OCI-LY3 (cell line): Measurements from ENCODE around the gene CLTCL1.
"Not testable (repeated sequence)": the region's sequence is repeated elsewhere in the genome, so short reads cannot be mapped to it uniquely, and the experiment has no call there.

Experiments
- H2AFZ ChIP-seq: fragments of 200-600, 300-600 bp; shearing (Covaris generic); 2 replicates; pipeline ENCODE4 v1.6.0; 2014; ENCODE audit warnings: antibody characterized with exemption, low read depth, low read length
- H3K27ac ChIP-seq: fragments of 200-600, 300-600 bp; sonication (generic); 2 replicates; pipeline ENCODE4 v1.5.1; 2014; ENCODE audit warnings: mild to moderate bottlenecking, low read length, moderate library complexity, mixed read lengths
- H3K27me3 ChIP-seq: fragments of 200-600, 300-600 bp; sonication (generic); 2 replicates; pipeline ENCODE4 v1.6.1; 2014; ENCODE audit warnings: low read depth, low read length, mixed read lengths
- H3K36me3 ChIP-seq: fragments of 200-600, 300-600 bp; sonication (generic); replicated peaks from 2 replicates; pipeline ENCODE3; 2014; ENCODE audit warnings: low read depth, low read length, mixed read lengths
- H3K4me1 ChIP-seq: fragments of 300-600, 200-600 bp; sonication (generic); 2 replicates; pipeline ENCODE4 v1.6.1; 2014; ENCODE audit warnings: low read length, mixed read lengths
- H3K4me2 ChIP-seq: fragments of 200-600, 300-600 bp; sonication (generic); 2 replicates; pipeline ENCODE4 v1.6.1; 2014; ENCODE audit warnings: low read length, mixed read lengths
- H3K4me3 ChIP-seq: fragments of 300-600, 200-600 bp; sonication (generic); 2 replicates; pipeline ENCODE4 v1.5.1; 2014; ENCODE audit warnings: antibody characterized with exemption, mild to moderate bottlenecking, low read length, moderate library complexity
- H3K79me2 ChIP-seq: fragments of 300-600, 200-600 bp; shearing (Covaris generic); 2 replicates; pipeline ENCODE4 v1.6.1; 2014; ENCODE audit warnings: mild to moderate bottlenecking, low read length, mixed read lengths
- H3K9ac ChIP-seq: fragments of 300-600, 200-600 bp; shearing (Covaris generic); 2 replicates; pipeline ENCODE4 v1.6.0; 2014; ENCODE audit warnings: mild to moderate bottlenecking, low read length, moderate library complexity
- H3K9me3 ChIP-seq: fragments of 200-600, 300-600 bp; shearing (Covaris generic); 2 replicates; pipeline ENCODE4 v1.6.1; 2014; ENCODE audit warnings: low read length, mixed read lengths; ENCODE audit not compliant: insufficient read depth
- H4K20me1 ChIP-seq: fragments of 200-600, 300-600 bp; sonication (generic); 2 replicates; pipeline ENCODE4 v1.6.1; 2016; ENCODE audit warnings: low read length, mixed read lengths; ENCODE audit not compliant: insufficient read depth
- CTCF ChIP-seq: fragments of 200-600, 300-600 bp; sonication (generic); IDR thresholded peaks from 2 replicates; pipeline ENCODE4 v1.5.1; 2014; ENCODE audit warnings: antibody characterized with exemption, low read length, low read depth
- EZH2phosphoT487 ChIP-seq: fragments of 200-600 bp; shearing (Covaris generic); IDR thresholded peaks from 2 replicates; pipeline ENCODE4 v1.6.1; 2018; ENCODE audit warnings: antibody characterized with exemption, mixed run types, low read depth

Gene CLTCL1

GRCh38 chr22:19167106-19167869, 124.2 kb downstream of the CLTCL1 start:
- no peak for TF ChIP-seq CTCF
- TF ChIP-seq EZH2phosphoT487: no peak
- Histone ChIP-seq H2AFZ (no peak overlapping the region), H3K27ac (no peak overlapping the region), H3K36me3 (no peaks in the 10 kb centered on the region), H3K79me2 (peaks cover 19% of the 10 kb centered on the region), H3K9ac (no peak overlapping the region), H3K27me3 (no peaks in the 10 kb centered on the region), H3K4me2 (no peak overlapping the region), H3K4me1 (peaks cover 8% of the 10 kb centered on the region), H3K9me3 (no peaks in the 10 kb centered on the region), H4K20me1 (no peaks in the 10 kb centered on the region), H3K4me3 (no peak overlapping the region)

- Histone ChIP-seq H3K4me2 (no peak overlapping the region), H3K36me3 (no peaks in the 10 kb centered on the region), H3K79me2 (peaks cover 10% of the 10 kb centered on the region), H3K27ac (no peak overlapping the region), H3K27me3 (no peaks in the 10 kb centered on the region), H2AFZ (no peak overlapping the region), H3K9ac (no peak overlapping the region), H3K9me3 (no peaks in the 10 kb centered on the region), H3K4me3 (no peak overlapping the region), H4K20me1 (no peaks in the 10 kb centered on the region), H3K4me1 (peaks cover 8% of the 10 kb centered on the region)
- TF ChIP-seq EZH2phosphoT487 (no peak), CTCF (no peak)
Measured at GRCh38 chr22:19166421-19166820, 125.1 kb downstream of the CLTCL1 start.

- Histone ChIP-seq H3K27me3 (no peaks in the 10 kb centered on the region), H3K4me1 (no peaks in the 10 kb centered on the region), H4K20me1 (no peaks in the 10 kb centered on the region), H3K36me3 (no peaks in the 10 kb centered on the region), H3K9me3 (no peaks in the 10 kb centered on the region), H3K79me2 (no peaks in the 10 kb centered on the region), H3K9ac (no peak overlapping the region), H3K4me3 (no peak overlapping the region), H3K4me2 (no peak overlapping the region), H2AFZ (no peak overlapping the region), H3K27ac (no peak overlapping the region)
- TF ChIP-seq EZH2phosphoT487: no peak
- TF ChIP-seq CTCF: no peak
Measured at GRCh38 chr22:19164425-19164824, 127.1 kb downstream of the CLTCL1 start.

GRCh38 chr22:19158649-19159048, 132.9 kb downstream of the CLTCL1 start:
- not testable (repeated sequence) for H3K4me1 ChIP-seq, H3K9me3 ChIP-seq, H3K4me2 ChIP-seq, H3K79me2 ChIP-seq, H3K4me3 ChIP-seq, H3K9ac ChIP-seq, H2AFZ ChIP-seq, H3K36me3 ChIP-seq, H3K27me3 ChIP-seq, H3K27ac ChIP-seq, H4K20me1 ChIP-seq

GRCh38 chr22:19156109-19156508, 135.4 kb downstream of the CLTCL1 start:
- H3K4me2 ChIP-seq, H4K20me1 ChIP-seq, H3K4me3 ChIP-seq, H2AFZ ChIP-seq, H3K36me3 ChIP-seq, H3K79me2 ChIP-seq, H3K9me3 ChIP-seq, H3K9ac ChIP-seq, H3K27ac ChIP-seq, H3K4me1 ChIP-seq, H3K27me3 ChIP-seq: not testable (repeated sequence)
